ENCODE data around the gene TPD52L1. TPM values are rescaled to one million over a fixed set of nuclear protein-coding genes. Genes with fewer than 3 reads are reported as not detected.
A peak's percentile ranks its signal among the peaks of the same experiment; 100 is the strongest.
"Not testable (repeated sequence)": the region's sequence is repeated elsewhere in the genome, so short reads cannot be mapped to it uniquely, and the experiment has no call there.

TPD52L1 gene
- total and polyA plus RNA-seq, 10 of the 15 experiments (the other 5 are each of a cell fraction or from before 2014, with no cell fraction given), result 0.03 to 2.6 (median 0.16) TPM; not detected in 3

- WGBS (ENCODE audit: insufficient coverage, insufficient replicate concordance, low lambda C conversion rate, missing lambda C conversion rate), result 99% methylated on average over 11 of the region's 11 CpGs
These were observed 126.9 kb downstream of the TPD52L1 start for GRCh38 chr6:125280370-125281035.

GRCh38 chr6:125282470-125282869, 128.9 kb downstream of the TPD52L1 start:
- intact Hi-C loops (cut with micrococcal nuclease; ENCODE audit: unreplicated experiment); H3K79me2 ChIP-seq (ENCODE audit: control insufficient read depth, insufficient read depth, low read length); H3K4me3 ChIP-seq; BruUV-seq (replicated peaks); H3K4me2 ChIP-seq (ENCODE audit: control insufficient read depth, insufficient read depth); CTCF ChIA-PET; FAIRE-seq; DNase-seq (ENCODE audit: low read depth, low spot score); H4K20me1 ChIP-seq (ENCODE audit: control insufficient read depth, insufficient read depth); H3K27me3 ChIP-seq (replicated peaks in 1 of 2; ENCODE audit: control insufficient read depth in 2 of 2, insufficient read depth in 2 of 2, low read length in 1 of 2); H3K27ac ChIP-seq (ENCODE audit: control insufficient read depth, insufficient read depth); H3K9me3 ChIP-seq (replicated peaks; ENCODE audit: control insufficient read depth, insufficient read depth, low read length); ATAC-seq; in situ Hi-C loops (cut with MboI); RAD21 ChIA-PET (ENCODE audit: unreplicated experiment); H2AFZ ChIP-seq (ENCODE audit: control insufficient read depth, low read depth, low read length); H3K9ac ChIP-seq (ENCODE audit: control insufficient read depth, insufficient read depth, low read length): not testable (repeated sequence)
- H3K4me1 ChIP-seq (ENCODE audit: control insufficient read depth, insufficient read depth, low read length), result peaks cover 12% of the 10 kb centered on the region; the same call in 1 of the 2 replicates
- H3K36me3 ChIP-seq (ENCODE audit: control insufficient read depth in 2 of 2, insufficient read depth in 2 of 2, low read length in 1 of 2), result peaks cover 0 to 14% of the 10 kb centered on the region in 2 experiments; a peak in 3 of 4 replicates
- 100% methylated on average over 3 of the region's 3 CpGs for WGBS (ENCODE audit: insufficient coverage, insufficient replicate concordance, low lambda C conversion rate, missing lambda C conversion rate)
- SMC1A ChIA-PET (ENCODE audit: uncharacterized antibody, unreplicated experiment), result interaction anchor here (0.8 kb wide), 1 partner anchor 10 kb away, joined by 3 read pairs; no protein-coding TSS in a partner anchor
- POLR2A ChIA-PET, result interaction anchor here (0.7 kb wide), 1 partner anchor 12 kb away, joined by 4 read pairs; no protein-coding TSS in a partner anchor

More at GRCh38 chr6:125280370-125281035, 126.9 kb downstream of the TPD52L1 start:
- H3K9me3 ChIP-seq (replicated peaks; ENCODE audit: control insufficient read depth, insufficient read depth, low read length); DNase-seq (ENCODE audit: low read depth, low spot score); RAD21 ChIA-PET (ENCODE audit: unreplicated experiment); H4K20me1 ChIP-seq (ENCODE audit: control insufficient read depth, insufficient read depth); intact Hi-C loops (cut with micrococcal nuclease; ENCODE audit: unreplicated experiment); in situ Hi-C loops (cut with MboI); BruUV-seq (replicated peaks); H2AFZ ChIP-seq (ENCODE audit: control insufficient read depth, low read depth, low read length); H3K79me2 ChIP-seq (ENCODE audit: control insufficient read depth, insufficient read depth, low read length); H3K27me3 ChIP-seq (replicated peaks in 1 of 2; ENCODE audit: control insufficient read depth in 2 of 2, insufficient read depth in 2 of 2, low read length in 1 of 2); FAIRE-seq; H3K9ac ChIP-seq (ENCODE audit: control insufficient read depth, insufficient read depth, low read length): not testable (repeated sequence)
- POLR2A ChIA-PET, result interaction anchor here (1.3 kb wide), 1 partner anchor 21 kb away, joined by 4 read pairs; the partner anchor contains the start of gene HDDC2
- ATAC-seq, result peak; percentile 24; the same call in 2 of the 3 replicates
- CTCF ChIA-PET, result interaction anchor here (0.7 to 2.2 kb wide), 3 partner anchors 16 to 675 kb away, joined by 3 to 9 read pairs (median 3); partner anchors contain the start of gene HDDC2
- Histone ChIP-seq H3K4me3 (0 out of 2 replicates have a peak overlapping the region, but pooled peaks have one; percentile 12), H3K4me2 (ENCODE audit: control insufficient read depth, insufficient read depth) (peak overlapping the region; percentile 22; the same call in 1 of the 2 replicates), H3K27ac (ENCODE audit: control insufficient read depth, insufficient read depth) (peak overlapping the region; percentile 44; the same call in 1 of the 2 replicates), H3K4me1 (ENCODE audit: control insufficient read depth, insufficient read depth, low read length) (peaks cover 12% of the 10 kb centered on the region; the same call in 1 of the 2 replicates), H3K36me3 (ENCODE audit: control insufficient read depth in 2 of 2, insufficient read depth in 2 of 2, low read length in 1 of 2) (peaks cover 3 to 11% of the 10 kb centered on the region in 2 experiments; a peak in 3 of 4 replicates)
- SMC1A ChIA-PET (ENCODE audit: uncharacterized antibody, unreplicated experiment), result interaction anchor here (1.7 kb wide), 1 partner anchor 20 kb away, joined by 5 read pairs; no protein-coding TSS in a partner anchor
- 0 out of 2 replicates have a peak, but pooled peaks have one; percentile 0 for TF ChIP-seq IKZF1 (conservative IDR thresholded peaks at IDR 0.05)

All from GM12878 (cell line).